Muscle of back (tissue), 11 donors: Measurements from ENCODE around the gene MUCL3. TPM values are rescaled to one million over a fixed set of nuclear protein-coding genes. Genes with fewer than 3 reads are reported as not detected.
A peak's percentile ranks its signal among the peaks of the same experiment; 100 is the strongest.
"Not testable (repeated sequence)": the region's sequence is repeated elsewhere in the genome, so short reads cannot be mapped to it uniquely, and the experiment has no call there.

Source experiments
- DNase-seq, 3 donors: peaks; one replicate each; pipeline versions ENCODE4 v3.0.0 to v3.0.0-alpha.2; 2013
- polyA plus RNA-seq, 10 donors: library from polyadenylated mRNA; unstranded; fragments of 120-200 nt; gene quantifications; one replicate each; pipeline ENCODE4 v1.2.1, GENCODE V29; 2013; ENCODE audit not compliant: insufficient read length in 10 of 10

Gene MUCL3
- polyA plus RNA-seq, 10 donors: 0.04 to 0.05 TPM; not detected in 8

- peak; percentile 15 to 54 (median 51) for DNase-seq
These were observed 1.7 kb downstream of the MUCL3 start for GRCh38 chr6:30942338-30943060.

- no peak for DNase-seq
These were observed 3.3 kb downstream of the MUCL3 start for GRCh38 chr6:30944051-30944450.

DNA sequence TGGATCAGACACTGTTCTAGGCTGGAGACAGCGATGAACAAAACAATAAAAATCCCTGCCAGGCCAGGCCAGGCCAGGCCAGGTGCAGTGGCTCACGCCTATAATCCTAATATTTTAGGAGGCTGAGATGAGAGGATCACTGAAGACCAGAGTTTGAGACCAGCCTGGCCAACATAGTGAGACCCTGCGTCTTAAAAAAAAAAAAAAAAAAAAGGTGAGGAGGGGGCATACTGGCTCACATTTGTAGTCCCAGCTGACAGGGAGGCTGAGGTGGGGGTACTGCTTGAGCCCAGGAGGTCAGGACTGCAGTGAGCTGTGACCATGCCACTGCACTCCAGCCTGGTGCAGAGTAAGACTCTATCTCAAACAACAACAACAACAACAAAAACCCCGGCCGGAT lies 4.5 kb downstream of the MUCL3 start:
- DNase-seq: no peak

DNA sequence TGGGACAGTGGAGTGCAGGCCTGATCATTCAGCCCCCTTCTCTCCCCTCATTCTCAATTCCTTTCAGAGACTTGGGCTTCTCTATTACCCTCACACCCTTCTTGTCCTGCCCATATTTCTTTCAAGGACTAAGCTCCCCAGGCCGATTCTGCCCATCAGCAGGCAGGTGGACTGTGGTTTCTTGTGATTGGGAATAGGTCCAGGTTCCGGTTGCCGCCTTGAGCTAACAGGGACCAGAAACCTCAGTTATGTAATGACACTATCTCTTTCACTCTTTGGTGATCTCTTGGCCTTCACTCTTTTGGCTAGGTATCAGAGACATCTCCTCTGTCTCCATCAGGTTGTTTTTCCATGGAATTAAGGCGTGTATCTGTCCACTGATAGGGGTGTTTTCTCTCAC lies 6.5 kb downstream of the MUCL3 start:
- DNase-seq: no peak

- DNase-seq: no peak
These were observed 8.0 kb downstream of the MUCL3 start for GRCh38 chr6:30948811-30949210.

DNA sequence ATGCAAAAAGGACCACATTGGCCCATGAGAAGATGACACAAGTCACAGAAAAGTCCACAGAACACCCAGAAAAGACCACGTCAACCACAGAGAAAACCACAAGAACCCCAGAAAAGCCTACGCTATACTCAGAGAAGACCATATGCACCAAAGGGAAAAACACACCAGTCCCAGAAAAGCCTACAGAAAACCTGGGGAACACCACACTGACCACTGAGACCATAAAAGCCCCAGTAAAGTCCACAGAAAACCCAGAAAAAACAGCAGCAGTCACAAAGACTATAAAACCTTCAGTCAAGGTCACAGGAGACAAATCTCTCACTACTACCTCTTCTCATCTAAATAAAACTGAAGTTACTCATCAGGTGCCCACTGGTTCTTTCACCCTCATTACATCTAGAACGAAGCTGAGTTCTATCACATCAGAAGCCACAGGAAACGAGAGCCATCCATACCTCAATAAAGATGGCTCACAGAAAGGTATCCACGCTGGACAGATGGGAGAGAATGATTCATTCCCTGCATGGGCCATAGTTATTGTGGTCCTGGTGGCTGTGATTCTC lies 11.2 kb downstream of the MUCL3 start:
- DNase-seq: no peak

GRCh38 chr6:30954631-30955366 lies 14.0 kb downstream of the MUCL3 start:
- no peak for DNase-seq

- peak in 2 of 3 donors; percentile 32 to 64 for DNase-seq
These were observed 14.7 kb downstream of the MUCL3 start for GRCh38 chr6:30955367-30956042.

DNA sequence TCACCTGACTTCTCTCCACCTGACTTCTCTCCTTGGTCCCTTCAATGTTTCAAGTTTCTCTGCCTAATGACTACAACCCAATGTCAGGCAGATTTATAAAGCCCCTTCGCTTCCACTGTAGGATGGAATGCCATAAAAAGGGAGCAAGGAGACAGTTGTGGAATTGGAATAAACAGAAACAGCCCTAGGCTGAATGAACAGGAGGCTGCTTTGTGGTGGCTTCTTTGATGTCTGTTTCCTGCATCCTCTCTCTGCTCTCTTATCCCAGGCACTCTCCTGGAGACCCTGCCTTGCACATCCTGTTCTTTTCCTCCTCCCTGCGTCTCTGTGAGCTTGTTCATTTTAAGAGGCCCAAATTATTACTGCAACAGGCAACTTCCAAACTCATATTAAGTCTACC lies 16.9 kb downstream of the MUCL3 start:
- DNase-seq: no peak

- no peak for DNase-seq
These were observed 20.3 kb downstream of the MUCL3 start for GRCh38 chr6:30960907-30961673.

DNA sequence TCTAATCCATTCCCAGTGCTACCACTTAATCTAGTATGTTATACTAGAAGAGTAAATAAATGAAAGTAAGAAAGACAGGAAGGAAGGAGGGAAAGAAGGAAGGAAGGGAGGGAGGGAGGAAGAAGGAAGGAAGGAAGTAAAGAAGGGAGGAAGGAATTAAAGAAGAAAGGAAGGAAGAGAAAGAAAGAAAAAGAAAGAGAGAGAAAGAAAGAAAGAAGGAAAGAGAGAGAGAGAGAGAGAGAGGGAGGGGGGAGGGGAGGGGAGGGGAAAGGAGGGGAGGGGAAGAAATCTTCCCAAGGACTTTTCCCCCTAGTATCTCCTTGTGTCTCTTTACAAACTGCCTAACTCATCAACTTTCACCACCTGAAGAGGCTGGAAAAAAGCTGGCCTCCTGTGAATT lies 21.9 kb downstream of the MUCL3 start:
- no peak for DNase-seq

DNA sequence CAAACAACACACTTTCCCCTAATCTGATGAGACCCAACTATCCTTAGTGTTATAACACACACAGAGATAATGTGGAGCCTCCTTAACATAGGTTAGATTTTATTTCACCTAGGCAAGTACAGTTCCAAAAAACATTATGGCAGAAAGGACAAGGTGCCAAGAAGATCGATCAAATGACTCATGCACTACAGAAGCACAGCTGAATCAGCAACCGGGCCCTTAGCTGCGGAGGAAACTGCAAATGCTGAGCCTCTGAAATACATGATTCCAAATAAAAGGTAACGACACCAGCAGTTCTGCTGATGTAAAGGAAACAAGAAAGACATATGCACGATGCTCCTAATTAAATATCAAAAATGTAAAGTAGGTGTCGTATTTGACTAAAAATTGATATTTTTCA lies 22.9 kb downstream of the MUCL3 start:
- no peak for DNase-seq

DNA sequence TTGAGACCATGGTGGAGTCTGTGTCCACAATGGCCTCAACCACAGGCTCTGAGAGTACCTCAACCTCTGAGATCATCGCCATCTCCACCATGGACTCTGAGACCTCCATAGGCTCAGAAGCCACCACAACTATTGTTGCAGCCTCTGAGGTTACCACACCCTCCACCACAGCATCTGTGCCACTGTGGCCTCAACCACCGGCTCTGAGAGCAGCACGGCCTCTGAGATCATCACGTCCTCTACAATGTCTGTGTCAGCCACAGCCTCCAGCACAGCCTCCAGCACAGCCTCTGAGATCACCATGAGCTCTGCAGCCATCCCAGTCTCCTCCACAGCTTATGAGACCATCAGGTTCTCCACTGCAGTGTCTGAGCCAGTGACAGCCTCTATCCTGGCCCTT lies 23.3 kb downstream of the MUCL3 start:
- no peak for DNase-seq

- no peak for DNase-seq
These were observed 24.4 kb downstream of the MUCL3 start for GRCh38 chr6:30965140-30965601.

DNA sequence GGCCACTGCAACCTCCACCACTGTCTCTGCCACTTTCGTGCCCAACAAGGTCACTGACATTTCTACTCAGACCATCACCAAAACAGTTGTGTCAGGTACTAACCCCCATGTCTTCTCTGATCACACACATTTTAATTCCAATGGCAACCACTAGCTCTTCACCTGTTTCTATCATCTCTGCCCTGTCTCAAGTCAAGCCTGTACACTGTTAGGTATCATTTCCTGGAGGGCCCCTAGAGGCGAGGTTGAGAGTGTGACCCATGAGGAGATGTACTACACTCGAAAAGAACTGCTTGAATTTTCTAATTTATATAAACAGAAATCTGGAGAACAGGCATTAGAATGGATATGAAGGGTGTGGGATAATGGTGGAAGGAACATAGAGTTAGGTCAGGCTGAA lies 25.4 kb downstream of the MUCL3 start:
- no peak for DNase-seq

GRCh38 chr6:30969171-30969570 lies 28.4 kb downstream of the MUCL3 start:
- not testable (repeated sequence) for DNase-seq

- no peak for DNase-seq
These were observed 30.2 kb downstream of the MUCL3 start for GRCh38 chr6:30970946-30971345.

DNA sequence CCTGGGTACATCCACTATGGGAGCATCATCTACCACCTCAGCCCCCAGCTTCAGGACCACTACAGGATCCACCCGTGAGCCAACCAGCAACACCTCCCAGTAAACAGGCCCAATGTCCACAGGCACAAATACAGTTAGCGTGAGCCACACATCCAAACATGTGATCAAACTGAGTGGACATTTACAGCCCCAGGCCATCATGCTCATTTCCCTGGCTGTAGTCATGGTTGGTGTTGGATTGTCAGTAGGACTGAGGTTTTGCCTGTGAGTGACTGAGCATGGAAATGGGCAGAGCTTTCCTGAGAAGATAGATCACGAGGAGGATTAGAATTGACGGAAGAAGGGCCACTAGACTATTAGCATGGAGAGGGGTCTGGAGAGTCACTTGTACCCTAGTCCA lies 32.0 kb downstream of the MUCL3 start:
- DNase-seq: no peak

- no peak for DNase-seq
These were observed 33.9 kb downstream of the MUCL3 start for GRCh38 chr6:30974490-30975252.

GRCh38 chr6:30979141-30979540 lies 38.4 kb downstream of the MUCL3 start:
- DNase-seq: peak in 1 of 3 donors; percentile 57

DNA sequence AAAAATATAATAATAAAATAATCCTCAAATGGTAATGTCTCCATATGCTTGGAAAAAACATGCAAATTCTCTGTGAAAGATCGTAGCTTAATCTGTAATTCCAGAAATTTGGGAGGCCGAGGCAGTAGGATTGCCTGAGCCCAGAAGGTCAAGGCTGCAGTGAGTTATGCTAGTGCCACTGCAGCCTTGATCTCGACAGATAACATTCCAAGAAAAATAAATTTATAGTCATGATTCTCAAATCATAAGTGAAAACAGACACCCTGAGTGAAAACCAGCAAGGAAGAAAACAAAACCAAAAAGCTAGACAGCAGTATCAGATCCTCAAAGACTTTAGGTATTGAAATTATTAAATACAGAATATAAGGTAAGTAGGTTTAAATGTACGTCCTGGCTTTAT lies 38.9 kb downstream of the MUCL3 start:
- no peak for DNase-seq
